Measurements from ENCODE around the gene NIFK.
"Not testable (repeated sequence)": the region's sequence is repeated elsewhere in the genome, so short reads cannot be mapped to it uniquely, and the experiment has no call there.

Gene NIFK

GRCh38 chr2:121736462-121737336 is at the start of gene NIFK:
Gene NIFK, minus strand, starts transcription at chr2:121736875. Its CDS starts 25 bp downstream, at chr2:121736850.
- DNase-seq = peak; percentile 77 to 90

- no peak for DNase-seq
Observed at GRCh38 chr2:121783180-121783579, 46.5 kb upstream of the NIFK start.

- DNase-seq = no peak
Observed at GRCh38 chr2:121778741-121779487, 42.2 kb upstream of the NIFK start.

- no peak for DNase-seq
Observed at GRCh38 chr2:121777699-121778058, 41.0 kb upstream of the NIFK start.

- no peak for DNase-seq
Observed at GRCh38 chr2:121776885-121777698, 40.4 kb upstream of the NIFK start.

- DNase-seq = no peak
Observed at GRCh38 chr2:121776361-121776760, 39.7 kb upstream of the NIFK start.

GRCh38 chr2:121774235-121774634 is 37.6 kb upstream of the NIFK start:
- DNase-seq = no peak

- DNase-seq = no peak
Observed at GRCh38 chr2:121771976-121772742, 35.5 kb upstream of the NIFK start.

GRCh38 chr2:121768143-121768755 is 31.6 kb upstream of the NIFK start:
- no peak for DNase-seq

GRCh38 chr2:121766624-121767023 is 29.9 kb upstream of the NIFK start:
- DNase-seq = no peak

GRCh38 chr2:121764681-121765228 is 28.1 kb upstream of the NIFK start:
- DNase-seq = no peak

- DNase-seq = peak; percentile 67 to 83
Observed at GRCh38 chr2:121755237-121756111, 18.8 kb upstream of the NIFK start, which contains the start of gene TSN. Gene TSN, plus strand, starts transcription at chr2:121755651. Its CDS starts 129 bp downstream, at chr2:121755780.

GRCh38 chr2:121754851-121755236 is 18.2 kb upstream of the NIFK start:
- no peak for DNase-seq

GRCh38 chr2:121748202-121748601 is 11.5 kb upstream of the NIFK start:
- DNase-seq = no peak

GRCh38 chr2:121746071-121746578 is 9.4 kb upstream of the NIFK start:
- DNase-seq = no peak

GRCh38 chr2:121741450-121741849 is 4.8 kb upstream of the NIFK start:
- no peak for DNase-seq

- no peak for DNase-seq
Observed at GRCh38 chr2:121740973-121741372, 4.3 kb upstream of the NIFK start.

- no peak for DNase-seq
Observed at GRCh38 chr2:121736140-121736461, 574 bp downstream of the NIFK start.

GRCh38 chr2:121735518-121736074 is 1.1 kb downstream of the NIFK start:
- DNase-seq = no peak

GRCh38 chr2:121734544-121734943 is 2.1 kb downstream of the NIFK start:
- DNase-seq = not testable (repeated sequence)
